Kidney glomerular epithelial cell (primary cell): ENCODE data around the gene TET3.

ENCODE experiments used
- DNase-seq: peaks from one replicate; lab custom pipeline; 2025; lab: John Stamatoyannopoulos, UW

The TET3 gene

GRCh38 chr2:74007121-74007520 is 22.4 kb downstream of the TET3 start:
- DNase-seq, result no peak

GRCh38 chr2:74007711-74008110 is 23.0 kb downstream of the TET3 start:
- DNase-seq, result no peak

GRCh38 chr2:74008761-74009395 is 24.2 kb downstream of the TET3 start:
- DNase-seq, result no peak

- no peak for DNase-seq
Observed at GRCh38 chr2:74009577-74009976, 24.9 kb downstream of the TET3 start.

- DNase-seq, result peak; percentile 11
Observed at GRCh38 chr2:74010087-74010541, 25.4 kb downstream of the TET3 start.

GRCh38 chr2:74011246-74011645 is 26.5 kb downstream of the TET3 start:
- no peak for DNase-seq

GRCh38 chr2:74014813-74015212 is 30.1 kb downstream of the TET3 start:
- no peak for DNase-seq

- DNase-seq, result no peak
Observed at GRCh38 chr2:74017223-74017622, 32.5 kb downstream of the TET3 start.

- no peak for DNase-seq
Observed at GRCh38 chr2:74019516-74019915, 34.8 kb downstream of the TET3 start.

GRCh38 chr2:74020702-74021406 is 36.1 kb downstream of the TET3 start:
- DNase-seq, result no peak

GRCh38 chr2:74021407-74021755 is 36.7 kb downstream of the TET3 start:
- DNase-seq, result no peak

- DNase-seq, result no peak
Observed at GRCh38 chr2:74024216-74024615, 39.5 kb downstream of the TET3 start.

GRCh38 chr2:74025971-74026612 is 41.4 kb downstream of the TET3 start:
- DNase-seq, result no peak

GRCh38 chr2:74026687-74027241 is 42.1 kb downstream of the TET3 start:
- no peak for DNase-seq

- no peak for DNase-seq
Observed at GRCh38 chr2:74027496-74027895, 42.8 kb downstream of the TET3 start.

- no peak for DNase-seq
Observed at GRCh38 chr2:74028290-74028689, 43.6 kb downstream of the TET3 start.

GRCh38 chr2:74028741-74029140 is 44.0 kb downstream of the TET3 start:
- no peak for DNase-seq

GRCh38 chr2:74029714-74030397 is 45.1 kb downstream of the TET3 start:
- DNase-seq, result no peak

- DNase-seq, result no peak
Observed at GRCh38 chr2:74031221-74031620, 46.5 kb downstream of the TET3 start.

GRCh38 chr2:74031959-74032287 is 47.2 kb downstream of the TET3 start:
- DNase-seq, result no peak

- DNase-seq, result no peak
Observed at GRCh38 chr2:74033375-74033774, 48.7 kb downstream of the TET3 start.
